ENCODE data around the gene CKAP2L.

Gene CKAP2L

GRCh38 chr2:112731479-112731878 lies 32.9 kb downstream of the CKAP2L start:
- no peak for FAIRE-seq
- DNase-seq (ENCODE audit: insufficient read length) = no peak
- TF ChIP-seq TAF1 (IDR thresholded peaks at IDR 0.05; ENCODE audit: borderline replicate concordance, low read depth, low read length) = no peak
- TF ChIP-seq POLR2A (IDR thresholded peaks at IDR 0.05; ENCODE audit: low read depth, low read length) = no peak
- TF ChIP-seq POLR2AphosphoS5 (IDR thresholded peaks at IDR 0.05; ENCODE audit: low read depth, low read length) = no peak

- DNase-seq (ENCODE audit: insufficient read length) (no peak), FAIRE-seq (no peak)
- no peak for TF ChIP-seq TAF1 (IDR thresholded peaks at IDR 0.05; ENCODE audit: borderline replicate concordance, low read depth, low read length)
- no peak for TF ChIP-seq POLR2AphosphoS5 (IDR thresholded peaks at IDR 0.05; ENCODE audit: low read depth, low read length)
- no peak for TF ChIP-seq POLR2A (IDR thresholded peaks at IDR 0.05; ENCODE audit: low read depth, low read length)
Observed at GRCh38 chr2:112730791-112731190, 33.6 kb downstream of the CKAP2L start.

- TF ChIP-seq TAF1 (IDR thresholded peaks at IDR 0.05; ENCODE audit: borderline replicate concordance, low read depth, low read length) (no peak), POLR2A (IDR thresholded peaks at IDR 0.05; ENCODE audit: low read depth, low read length) (no peak), POLR2AphosphoS5 (IDR thresholded peaks at IDR 0.05; ENCODE audit: low read depth, low read length) (no peak)
- DNase-seq (ENCODE audit: insufficient read length) (no peak), FAIRE-seq (no peak)
Observed at GRCh38 chr2:112730216-112730615, 34.2 kb downstream of the CKAP2L start.

GRCh38 chr2:112728378-112729175 lies 35.8 kb downstream of the CKAP2L start:
- no peak for FAIRE-seq
- no peak for DNase-seq (ENCODE audit: insufficient read length)
- TF ChIP-seq TAF1 (IDR thresholded peaks at IDR 0.05; ENCODE audit: borderline replicate concordance, low read depth, low read length) (no peak), POLR2AphosphoS5 (IDR thresholded peaks at IDR 0.05; ENCODE audit: low read depth, low read length) (no peak), POLR2A (IDR thresholded peaks at IDR 0.05; ENCODE audit: low read depth, low read length) (no peak)

- no peak for DNase-seq (ENCODE audit: insufficient read length)
- FAIRE-seq = no peak
- no peak for TF ChIP-seq TAF1 (IDR thresholded peaks at IDR 0.05; ENCODE audit: borderline replicate concordance, low read depth, low read length)
- TF ChIP-seq POLR2AphosphoS5 (IDR thresholded peaks at IDR 0.05; ENCODE audit: low read depth, low read length) = no peak
- no peak for TF ChIP-seq POLR2A (IDR thresholded peaks at IDR 0.05; ENCODE audit: low read depth, low read length)
Observed at GRCh38 chr2:112728029-112728362, 36.4 kb downstream of the CKAP2L start.

GRCh38 chr2:112727276-112728028 lies 37.0 kb downstream of the CKAP2L start:
- TF ChIP-seq POLR2AphosphoS5 (IDR thresholded peaks at IDR 0.05; ENCODE audit: low read depth, low read length) (no peak), TAF1 (IDR thresholded peaks at IDR 0.05; ENCODE audit: borderline replicate concordance, low read depth, low read length) (no peak), POLR2A (IDR thresholded peaks at IDR 0.05; ENCODE audit: low read depth, low read length) (no peak)
- FAIRE-seq (no peak), DNase-seq (ENCODE audit: insufficient read length) (no peak)

- peak; percentile 97 for DNase-seq (ENCODE audit: insufficient read length)
- peak; percentile 96 for FAIRE-seq
- TF ChIP-seq POLR2AphosphoS5 (IDR thresholded peaks at IDR 0.05; ENCODE audit: low read depth, low read length) = no peak
Observed at GRCh38 chr2:112726487-112727190, 37.8 kb downstream of the CKAP2L start.

- TF ChIP-seq POLR2A (IDR thresholded peaks at IDR 0.05; ENCODE audit: low read depth, low read length) (no peak), POLR2AphosphoS5 (IDR thresholded peaks at IDR 0.05; ENCODE audit: low read depth, low read length) (no peak), TAF1 (IDR thresholded peaks at IDR 0.05; ENCODE audit: borderline replicate concordance, low read depth, low read length) (no peak)
- no peak for DNase-seq (ENCODE audit: insufficient read length)
- no peak for FAIRE-seq
Observed at GRCh38 chr2:112725545-112726457, 38.6 kb downstream of the CKAP2L start.

- peak; percentile 17 for FAIRE-seq
- TF ChIP-seq TAF1 (IDR thresholded peaks at IDR 0.05; ENCODE audit: borderline replicate concordance, low read depth, low read length) = no peak
- TF ChIP-seq POLR2A (IDR thresholded peaks at IDR 0.05; ENCODE audit: low read depth, low read length) = no peak
- no peak for TF ChIP-seq POLR2AphosphoS5 (IDR thresholded peaks at IDR 0.05; ENCODE audit: low read depth, low read length)
- DNase-seq (ENCODE audit: insufficient read length) = no peak
Observed at GRCh38 chr2:112724591-112725525, 39.6 kb downstream of the CKAP2L start.

GRCh38 chr2:112723995-112724394 lies 40.4 kb downstream of the CKAP2L start:
- DNase-seq (ENCODE audit: insufficient read length) = no peak
- no peak for FAIRE-seq

More at GRCh38 chr2:112723995-112724394, 40.4 kb downstream of the CKAP2L start:
- TF ChIP-seq POLR2A (IDR thresholded peaks at IDR 0.05; ENCODE audit: low read depth, low read length) = no peak
- TF ChIP-seq POLR2AphosphoS5 (IDR thresholded peaks at IDR 0.05; ENCODE audit: low read depth, low read length) = no peak
- TF ChIP-seq TAF1 (IDR thresholded peaks at IDR 0.05; ENCODE audit: borderline replicate concordance, low read depth, low read length) = no peak

Measured in GM12892 (cell line).